Mesothelial cell of epicardium (in vitro differentiated cells): Measurements from ENCODE around the gene SLC10A4. TPM values are rescaled to one million over a fixed set of nuclear protein-coding genes. Genes with fewer than 3 reads are reported as not detected.
"Not testable (repeated sequence)": the region's sequence is repeated elsewhere in the genome, so short reads cannot be mapped to it uniquely, and the experiment has no call there.

ENCODE experiments used
- DNase-seq, 2 experiments: peaks; one replicate each; pipeline ENCODE4 v3.0.0; 2021; ENCODE audit warnings: low spot score in 2 of 2; ENCODE audit not compliant: unreplicated experiment in 2 of 2
- H3K27ac Mint-ChIP-seq: 2 replicates; pipeline ENCODE4 v1.8.0; 2021; ENCODE audit warnings: mixed read lengths
- H3K27me3 Mint-ChIP-seq: 2 replicates; pipeline ENCODE4 v1.8.0; 2021; ENCODE audit warnings: low read depth, mixed read lengths
- H3K36me3 Mint-ChIP-seq: 2 replicates; pipeline ENCODE4 v1.8.0; 2021; ENCODE audit warnings: mixed read lengths
- H3K4me1 Mint-ChIP-seq: 2 replicates; pipeline ENCODE4 v1.8.0; 2021; ENCODE audit warnings: mixed read lengths
- H3K4me3 Mint-ChIP-seq: 2 replicates; pipeline ENCODE4 v1.8.0; 2021; ENCODE audit warnings: mild to moderate bottlenecking, moderate library complexity, mixed read lengths
- H3K9me3 Mint-ChIP-seq: 2 replicates; pipeline ENCODE4 v1.8.0; 2021; ENCODE audit warnings: mixed read lengths
- total RNA-seq: library from RNA; stranded (reverse); gene quantifications from 3 replicates; pipeline ENCODE4 v1.2.1, GENCODE V29; 2021
- TF ChIP-seq, protein P1 (sequence below): fragments of 200-600 bp; sonication (generic); IDR thresholded peaks from one replicate; pipeline ENCODE4 v1.5.0; 2021; ENCODE audit warnings: antibody characterized with exemption; ENCODE audit not compliant: unreplicated experiment

The SLC10A4 gene
- total RNA-seq, 1 donor from 2014 or later = 11.2 TPM

DNA sequence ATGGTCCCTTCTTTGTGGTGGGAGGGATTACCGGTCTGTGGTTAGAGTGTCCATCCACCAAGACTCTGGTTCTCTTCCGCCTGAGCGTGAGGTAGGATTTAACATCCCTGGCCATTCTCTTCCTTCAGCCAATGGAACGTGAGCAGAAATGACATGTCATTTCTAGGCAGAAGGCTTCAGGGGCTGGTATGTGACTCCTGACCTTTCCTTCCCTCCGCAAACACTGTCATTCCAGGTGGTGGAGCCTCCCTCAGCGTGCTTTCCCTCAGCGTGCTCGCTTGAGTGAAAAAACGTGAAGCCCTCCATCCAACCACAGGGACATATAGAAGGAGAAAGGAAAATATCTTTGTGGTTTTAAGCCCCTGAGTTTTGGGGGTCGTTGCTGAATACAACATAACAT lies 34.0 kb upstream of the SLC10A4 start:
- no peak for DNase-seq
- TF ChIP-seq, protein P1, sequence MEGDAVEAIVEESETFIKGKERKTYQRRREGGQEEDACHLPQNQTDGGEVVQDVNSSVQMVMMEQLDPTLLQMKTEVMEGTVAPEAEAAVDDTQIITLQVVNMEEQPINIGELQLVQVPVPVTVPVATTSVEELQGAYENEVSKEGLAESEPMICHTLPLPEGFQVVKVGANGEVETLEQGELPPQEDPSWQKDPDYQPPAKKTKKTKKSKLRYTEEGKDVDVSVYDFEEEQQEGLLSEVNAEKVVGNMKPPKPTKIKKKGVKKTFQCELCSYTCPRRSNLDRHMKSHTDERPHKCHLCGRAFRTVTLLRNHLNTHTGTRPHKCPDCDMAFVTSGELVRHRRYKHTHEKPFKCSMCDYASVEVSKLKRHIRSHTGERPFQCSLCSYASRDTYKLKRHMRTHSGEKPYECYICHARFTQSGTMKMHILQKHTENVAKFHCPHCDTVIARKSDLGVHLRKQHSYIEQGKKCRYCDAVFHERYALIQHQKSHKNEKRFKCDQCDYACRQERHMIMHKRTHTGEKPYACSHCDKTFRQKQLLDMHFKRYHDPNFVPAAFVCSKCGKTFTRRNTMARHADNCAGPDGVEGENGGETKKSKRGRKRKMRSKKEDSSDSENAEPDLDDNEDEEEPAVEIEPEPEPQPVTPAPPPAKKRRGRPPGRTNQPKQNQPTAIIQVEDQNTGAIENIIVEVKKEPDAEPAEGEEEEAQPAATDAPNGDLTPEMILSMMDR = no peak
- Mint-ChIP-seq H3K27ac (no peak overlapping the region), H3K9me3 (peaks cover 7% of the 10 kb centered on the region), H3K36me3 (no peaks in the 10 kb centered on the region), H3K4me3 (no peak overlapping the region), H3K4me1 (no peaks in the 10 kb centered on the region), H3K27me3 (no peaks in the 10 kb centered on the region)

- Mint-ChIP-seq H3K27ac (no peak overlapping the region), H3K9me3 (peaks cover 9% of the 10 kb centered on the region), H3K4me1 (no peaks in the 10 kb centered on the region), H3K36me3 (no peaks in the 10 kb centered on the region), H3K4me3 (no peak overlapping the region), H3K27me3 (no peaks in the 10 kb centered on the region)
- DNase-seq = no peak
- TF ChIP-seq, protein P1 = no peak
These were observed 32.4 kb upstream of the SLC10A4 start for GRCh38 chr4:48450740-48451139.

- not testable (repeated sequence) for H3K4me3 Mint-ChIP-seq, DNase-seq, H3K36me3 Mint-ChIP-seq, H3K4me1 Mint-ChIP-seq, H3K27ac Mint-ChIP-seq, H3K27me3 Mint-ChIP-seq
- peaks cover 15% of the 10 kb centered on the region for H3K9me3 Mint-ChIP-seq
These were observed 31.5 kb upstream of the SLC10A4 start for GRCh38 chr4:48451656-48452055.

DNA sequence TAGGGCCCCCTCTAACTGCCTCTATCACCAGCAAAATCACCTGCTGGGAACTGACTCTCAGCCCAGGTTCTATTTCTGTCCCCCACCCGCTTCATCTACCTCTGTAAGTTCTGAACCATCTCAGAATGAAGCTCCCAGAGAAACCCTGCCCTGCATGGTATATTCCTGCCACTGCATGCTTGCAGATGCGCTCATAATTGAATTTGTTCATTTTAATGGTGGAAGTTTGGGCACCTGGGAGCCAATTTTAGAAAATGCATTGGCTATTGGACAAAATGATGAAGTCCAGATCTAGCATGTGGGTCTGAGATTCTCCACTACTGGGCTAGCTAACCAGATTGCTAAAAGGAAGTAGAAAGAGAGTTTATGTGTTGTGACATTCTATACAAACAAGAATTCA lies 28.6 kb upstream of the SLC10A4 start:
- Mint-ChIP-seq H3K36me3 (peaks cover 4% of the 10 kb centered on the region), H3K4me3 (no peak overlapping the region), H3K27me3 (peaks cover 2% of the 10 kb centered on the region), H3K4me1 (no peaks in the 10 kb centered on the region), H3K27ac (no peak overlapping the region), H3K9me3 (peaks cover 23% of the 10 kb centered on the region)
- no peak for DNase-seq
- TF ChIP-seq, protein P1 = no peak

DNA sequence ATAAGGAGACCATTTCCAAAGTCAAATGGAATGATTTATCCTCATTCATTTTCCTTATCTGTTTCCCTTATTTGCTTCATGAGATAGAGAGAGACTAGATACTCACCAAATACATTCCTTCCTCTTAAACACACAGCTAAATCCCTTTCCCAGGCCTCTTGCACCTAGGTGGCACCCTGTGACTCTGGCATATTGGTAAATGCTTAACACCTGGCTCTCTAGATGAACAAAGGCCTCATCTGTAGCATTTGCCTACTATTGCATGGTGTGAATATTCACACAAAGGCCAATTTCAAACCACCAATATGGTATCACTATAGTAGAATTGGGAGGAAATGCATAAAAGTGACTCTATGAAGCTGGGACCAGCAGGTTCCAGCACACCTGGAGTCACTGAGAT lies 22.1 kb upstream of the SLC10A4 start:
- Mint-ChIP-seq H3K27ac (no peak overlapping the region), H3K9me3 (peaks cover 21% of the 10 kb centered on the region), H3K27me3 (peaks cover 2% of the 10 kb centered on the region), H3K36me3 (peaks cover 4% of the 10 kb centered on the region), H3K4me1 (peaks cover 33% of the 10 kb centered on the region), H3K4me3 (no peak overlapping the region)
- TF ChIP-seq, protein P1 = no peak
- no peak for DNase-seq

GRCh38 chr4:48462363-48462762 lies 20.8 kb upstream of the SLC10A4 start:
- peaks cover 2% of the 10 kb centered on the region for H3K27me3 Mint-ChIP-seq
- peak overlapping the region; percentile 10 for H3K27ac Mint-ChIP-seq
- no peak for DNase-seq
- no peak overlapping the region for H3K4me3 Mint-ChIP-seq
- peaks cover 34% of the 10 kb centered on the region for H3K4me1 Mint-ChIP-seq
- peaks cover 13% of the 10 kb centered on the region for H3K9me3 Mint-ChIP-seq
- TF ChIP-seq, protein P1 = no peak
- H3K36me3 Mint-ChIP-seq = no peaks in the 10 kb centered on the region
